Progenitor cell of endocrine pancreas (in vitro differentiated cells): ENCODE results near the gene DOK7. TPM values are rescaled to one million over a fixed set of nuclear protein-coding genes. Genes with fewer than 3 reads are reported as not detected.

ENCODE experiments used
- DNase-seq: peaks from one replicate; pipeline ENCODE4 v3.0.0; 2021; ENCODE audit warnings: low spot score; ENCODE audit not compliant: unreplicated experiment
- H3K27ac Mint-ChIP-seq: 2 replicates; pipeline ENCODE4 v1.8.0; 2021; ENCODE audit warnings: mild to moderate bottlenecking, moderate library complexity, mixed read lengths
- H3K27me3 Mint-ChIP-seq: 2 replicates; pipeline ENCODE4 v1.8.0; 2021; ENCODE audit warnings: mixed read lengths
- H3K36me3 Mint-ChIP-seq: 2 replicates; pipeline ENCODE4 v1.8.0; 2022; ENCODE audit warnings: mixed read lengths; ENCODE audit not compliant: insufficient read depth
- H3K4me1 Mint-ChIP-seq: 2 replicates; pipeline ENCODE4 v1.8.0; 2021; ENCODE audit warnings: low read depth, mixed read lengths
- H3K4me3 Mint-ChIP-seq: 2 replicates; pipeline ENCODE4 v1.8.0; 2021; ENCODE audit warnings: low read depth, mild to moderate bottlenecking, moderate library complexity, mixed read lengths
- H3K9me3 Mint-ChIP-seq: 2 replicates; pipeline ENCODE4 v1.8.0; 2021; ENCODE audit warnings: low read depth, mixed read lengths
- CTCF ChIP-seq: fragments of 200-600 bp; sonication (generic); IDR thresholded peaks from one replicate; pipeline ENCODE4 v1.5.0; 2021; ENCODE audit warnings: antibody characterized with exemption, mild to moderate bottlenecking; ENCODE audit not compliant: unreplicated experiment
- total RNA-seq: library from RNA; stranded (reverse); gene quantifications from 2 replicates; pipeline ENCODE4 v1.2.1, GENCODE V29; 2021

DOK7 gene
- total RNA-seq, 1 donor from 2014 or later, result not detected

DNA sequence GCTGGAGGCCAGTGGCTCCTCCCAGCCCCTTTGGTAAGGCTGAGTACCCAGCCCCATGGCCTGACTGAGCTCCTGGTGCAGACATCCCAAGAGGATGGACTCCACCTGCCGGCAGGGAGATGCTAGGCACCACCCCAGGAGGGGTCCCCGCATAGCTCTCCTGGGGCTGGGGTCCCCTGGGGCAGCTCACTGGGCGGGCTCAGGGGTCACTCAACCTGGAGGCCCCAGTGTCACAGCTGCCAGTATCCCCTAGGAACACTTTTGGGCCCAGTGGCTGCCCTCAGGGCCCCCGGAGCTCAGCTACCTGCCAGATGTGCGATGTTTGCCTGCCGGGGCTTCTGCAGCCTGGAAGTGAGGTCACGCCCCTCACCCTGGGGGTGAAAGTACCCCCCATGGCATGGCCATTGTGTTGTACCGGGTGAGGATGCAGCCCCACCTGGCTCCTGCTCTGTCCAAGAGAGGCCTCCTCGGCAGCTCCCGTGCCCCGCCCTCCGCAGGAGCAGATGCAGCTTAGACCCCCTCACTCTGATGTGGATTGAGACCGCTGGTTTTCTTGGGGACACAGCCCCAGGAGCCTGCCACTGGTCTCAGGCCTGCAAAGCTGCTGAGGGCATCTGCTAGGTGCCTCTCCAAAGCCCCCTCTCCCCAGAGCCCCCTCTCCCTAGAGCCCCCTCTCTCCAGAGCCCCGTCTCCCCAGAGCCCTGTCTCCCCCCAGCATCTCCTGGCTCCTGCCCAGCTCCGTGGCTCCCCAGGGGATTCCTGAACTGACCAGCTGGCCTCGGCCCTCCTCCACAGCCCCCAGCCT, 28.0 kb upstream of the DOK7 start:
- no peaks in the 10 kb centered on the region for H3K27me3 Mint-ChIP-seq
- DNase-seq, result no peak
- H3K4me3 Mint-ChIP-seq, result no peak overlapping the region
- H3K9me3 Mint-ChIP-seq, result no peaks in the 10 kb centered on the region
- no peak overlapping the region for H3K27ac Mint-ChIP-seq
- TF ChIP-seq CTCF, result peak; percentile 19
- H3K4me1 Mint-ChIP-seq, result no peaks in the 10 kb centered on the region
- H3K36me3 Mint-ChIP-seq, result peaks cover 1% of the 10 kb centered on the region

DNA sequence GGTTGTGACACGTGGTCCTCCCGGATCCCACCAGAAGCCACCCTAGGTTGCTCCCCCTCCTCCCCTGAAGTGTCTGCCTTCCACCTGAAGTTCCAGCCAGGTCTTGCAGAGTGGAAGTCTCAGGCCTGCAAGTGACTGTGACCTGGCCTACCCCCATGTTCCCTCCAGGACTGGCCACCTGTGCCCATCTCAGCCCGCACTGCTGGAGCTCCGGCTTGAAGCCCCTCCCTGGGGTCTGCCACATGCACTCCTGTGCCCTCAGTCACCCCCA, 27.5 kb upstream of the DOK7 start:
- Mint-ChIP-seq H3K27ac (no peak overlapping the region), H3K9me3 (no peaks in the 10 kb centered on the region), H3K27me3 (no peaks in the 10 kb centered on the region), H3K36me3 (peaks cover 1% of the 10 kb centered on the region), H3K4me1 (no peaks in the 10 kb centered on the region), H3K4me3 (no peak overlapping the region)
- DNase-seq, result no peak
- no peak for TF ChIP-seq CTCF

GRCh38 chr4:3436048-3436797, 26.9 kb upstream of the DOK7 start:
- Mint-ChIP-seq H3K4me3 (no peak overlapping the region), H3K9me3 (no peaks in the 10 kb centered on the region), H3K27me3 (no peaks in the 10 kb centered on the region), H3K36me3 (peaks cover 1% of the 10 kb centered on the region), H3K27ac (no peak overlapping the region), H3K4me1 (no peaks in the 10 kb centered on the region)
- no peak for DNase-seq
- TF ChIP-seq CTCF, result no peak

DNA sequence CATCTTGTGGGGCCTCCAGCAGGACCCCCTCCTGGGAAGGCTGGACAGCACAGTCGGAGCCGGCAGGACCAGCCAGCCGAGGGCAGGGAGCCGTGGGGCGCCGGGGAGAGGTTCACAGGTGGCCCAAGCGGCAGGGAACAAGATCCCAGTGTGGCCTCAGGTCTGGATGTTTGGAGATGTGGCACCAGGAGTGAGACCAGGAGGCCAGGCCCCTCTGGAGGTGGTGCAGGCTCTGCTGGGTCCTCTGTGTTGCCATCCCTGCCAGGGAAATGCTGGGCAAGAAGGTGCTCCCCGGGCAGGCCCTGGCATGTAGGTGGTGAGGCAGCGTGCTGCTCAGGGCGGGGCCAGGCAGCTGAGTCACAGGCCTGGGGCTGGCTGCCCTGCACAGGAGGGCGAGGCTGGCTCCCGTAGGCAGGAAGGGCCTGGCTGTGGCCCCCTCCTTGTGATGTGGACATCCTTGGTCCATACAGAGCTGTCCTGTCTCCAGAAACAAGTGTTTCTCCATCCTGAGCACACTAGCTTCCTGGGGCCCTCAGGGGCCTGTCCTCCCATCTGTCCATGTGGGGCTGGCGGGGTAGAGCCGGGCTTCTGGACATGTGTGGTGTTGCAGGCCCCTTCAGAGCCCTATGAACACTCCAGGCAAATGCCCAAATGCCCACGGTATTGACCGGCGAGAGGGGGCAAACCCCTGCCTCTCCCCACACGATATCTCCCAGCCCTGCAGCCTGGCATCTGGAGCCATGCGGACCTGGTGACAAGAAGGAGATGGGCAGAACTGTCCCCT, 26.1 kb upstream of the DOK7 start:
- Mint-ChIP-seq H3K36me3 (peaks cover 1% of the 10 kb centered on the region), H3K27ac (no peak overlapping the region), H3K9me3 (no peaks in the 10 kb centered on the region), H3K4me1 (peaks cover 2% of the 10 kb centered on the region), H3K27me3 (no peaks in the 10 kb centered on the region), H3K4me3 (no peak overlapping the region)
- no peak for DNase-seq
- no peak for TF ChIP-seq CTCF

DNA sequence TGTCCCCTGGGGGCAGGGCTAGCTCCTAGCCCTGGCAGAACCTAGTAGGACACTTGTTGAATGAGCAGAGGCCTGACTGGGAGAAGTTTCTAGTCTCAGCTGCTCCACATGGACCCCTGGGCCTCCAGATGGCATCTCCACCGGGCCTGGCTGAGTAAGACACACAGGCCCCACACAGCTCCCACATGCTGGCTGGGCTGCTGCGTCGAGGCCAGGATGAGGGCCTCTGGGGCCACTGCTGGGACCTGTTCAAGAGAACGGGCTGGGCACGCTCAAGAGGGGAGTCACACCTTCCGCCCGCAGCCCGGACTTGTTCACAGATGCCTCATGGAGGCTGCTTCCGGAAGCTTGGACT, 25.5 kb upstream of the DOK7 start:
- Mint-ChIP-seq H3K4me3 (no peak overlapping the region), H3K36me3 (peaks cover 1% of the 10 kb centered on the region), H3K9me3 (no peaks in the 10 kb centered on the region), H3K27ac (no peak overlapping the region), H3K4me1 (peaks cover 2% of the 10 kb centered on the region), H3K27me3 (no peaks in the 10 kb centered on the region)
- no peak for DNase-seq
- TF ChIP-seq CTCF, result no peak
